GM19328 (cell line): ENCODE measurements around the gene GNRH2.
"Not testable (repeated sequence)": the region's sequence is repeated elsewhere in the genome, so short reads cannot be mapped to it uniquely, and the experiment has no call there.

Experiments used
- ATAC-seq: cut with Tn5 transposase; IDR thresholded peaks from one replicate; pipeline ENCODE4 v1.9.1; 2021; ENCODE audit warnings: mild to moderate bottlenecking, moderate library complexity; ENCODE audit not compliant: unreplicated experiment

The GNRH2 gene

GRCh38 chr20:3043322-3043721 lies at the start of gene GNRH2:
GNRH2 (plus strand) TSS chr20:3043622; CDS start chr20:3044415, 793 bp downstream.
- ATAC-seq, result no peak

- ATAC-seq, result no peak
Measured at GRCh38 chr20:2995796-2996195, 47.6 kb upstream of the GNRH2 start.

GRCh38 chr20:2998728-2999127 lies 44.7 kb upstream of the GNRH2 start:
- ATAC-seq, result no peak

- ATAC-seq, result no peak
Measured at GRCh38 chr20:3000852-3001523, 42.4 kb upstream of the GNRH2 start.

GRCh38 chr20:3003416-3003815 lies 40.0 kb upstream of the GNRH2 start:
- no peak for ATAC-seq

- ATAC-seq, result no peak
Measured at GRCh38 chr20:3010985-3011723, 32.3 kb upstream of the GNRH2 start.

GRCh38 chr20:3011752-3012151 lies 31.7 kb upstream of the GNRH2 start:
- no peak for ATAC-seq

- ATAC-seq, result no peak
Measured at GRCh38 chr20:3013771-3014170, 29.7 kb upstream of the GNRH2 start.

GRCh38 chr20:3014179-3014578 lies 29.2 kb upstream of the GNRH2 start:
- no peak for ATAC-seq

GRCh38 chr20:3014662-3015061 lies 28.8 kb upstream of the GNRH2 start:
- no peak for ATAC-seq

GRCh38 chr20:3015302-3015701 lies 28.1 kb upstream of the GNRH2 start:
- ATAC-seq, result not testable (repeated sequence)

- ATAC-seq, result no peak
Measured at GRCh38 chr20:3021327-3021726, 22.1 kb upstream of the GNRH2 start.

- ATAC-seq, result no peak
Measured at GRCh38 chr20:3021777-3022176, 21.6 kb upstream of the GNRH2 start.

GRCh38 chr20:3022559-3023490 lies 20.6 kb upstream of the GNRH2 start:
- ATAC-seq, result not testable (repeated sequence)

GRCh38 chr20:3027987-3028386 lies 15.4 kb upstream of the GNRH2 start:
- ATAC-seq, result no peak

- no peak for ATAC-seq
Measured at GRCh38 chr20:3031524-3032147, 11.8 kb upstream of the GNRH2 start.

GRCh38 chr20:3032624-3033023 lies 10.8 kb upstream of the GNRH2 start:
- no peak for ATAC-seq

GRCh38 chr20:3037654-3038053 lies 5.8 kb upstream of the GNRH2 start:
- no peak for ATAC-seq

- no peak for ATAC-seq
Measured at GRCh38 chr20:3038454-3038853, 5.0 kb upstream of the GNRH2 start.

- no peak for ATAC-seq
Measured at GRCh38 chr20:3039426-3039825, 4.0 kb upstream of the GNRH2 start.

GRCh38 chr20:3040086-3040485 lies 3.3 kb upstream of the GNRH2 start:
- no peak for ATAC-seq
